Fibroblast of lung (primary cell): Measurements from ENCODE around the gene TSHZ2. TPM values are rescaled to one million over a fixed set of nuclear protein-coding genes. Genes with fewer than 3 reads are reported as not detected.
A peak's percentile ranks its signal among the peaks of the same experiment; 100 is the strongest.

Source experiments
- DNase-seq, 2 donors: peaks; one replicate each; pipeline versions ENCODE4 v3.0.0 to v3.0.0-alpha.2; 2010; ENCODE audit warnings: low read depth in 2 of 2
- H2AFZ ChIP-seq: 2 replicates; pipeline ENCODE4 v1.5.1; 2012; ENCODE audit warnings: low read length, control low read depth, inconsistent platforms
- H3K27ac ChIP-seq: 2 replicates; pipeline ENCODE4 v1.5.1; 2011; ENCODE audit warnings: low read length, control low read depth; ENCODE audit not compliant: insufficient read depth
- H3K27me3 ChIP-seq: 2 replicates; pipeline ENCODE4 v1.5.1; 2011; ENCODE audit warnings: mild to moderate bottlenecking, low read length; ENCODE audit not compliant: control insufficient read depth, insufficient read depth
- H3K36me3 ChIP-seq: 2 replicates; pipeline ENCODE4 v1.5.1; 2011; ENCODE audit warnings: low read length; ENCODE audit not compliant: control insufficient read depth, insufficient read depth
- H3K4me1 ChIP-seq: 2 replicates; pipeline ENCODE4 v1.5.1; 2011; ENCODE audit warnings: low read length; ENCODE audit not compliant: control insufficient read depth, insufficient read depth; ENCODE audit errors: extremely low read depth
- H3K4me2 ChIP-seq: 2 replicates; pipeline ENCODE4 v1.5.1; 2011; ENCODE audit warnings: low read length, control low read depth; ENCODE audit not compliant: insufficient read depth; ENCODE audit errors: extremely low read depth
- H3K4me3 ChIP-seq, 4 experiments: fragments of 200-600 bp in 1 of 4; sonication (generic) in 1 of 4; replicated peaks in 1 of 4; 2 replicates each; pipeline ENCODE4 v1.5.1; 2011 to 2016; ENCODE audit warnings: low read length in 4 of 4, low read depth in 3 of 4, mild to moderate bottlenecking in 3 of 4, control low read depth in 2 of 4, inconsistent platforms in 1 of 4, mixed read lengths in 1 of 4; ENCODE audit not compliant: insufficient read depth in 1 of 4; ENCODE audit errors: control extremely low read depth in 1 of 4
- H3K79me2 ChIP-seq: 2 replicates; pipeline ENCODE4 v1.5.1; 2012; ENCODE audit warnings: mild to moderate bottlenecking, low read length, inconsistent platforms; ENCODE audit not compliant: control insufficient read depth, insufficient read depth
- H3K9ac ChIP-seq: 2 replicates; pipeline ENCODE4 v1.5.1; 2011; ENCODE audit warnings: mild to moderate bottlenecking, low read length, control low read depth; ENCODE audit not compliant: insufficient read depth
- H3K9me3 ChIP-seq: 2 replicates; pipeline ENCODE4 v1.5.1; 2012; ENCODE audit warnings: low read depth, low read length; ENCODE audit not compliant: control insufficient read depth, insufficient read depth
- H4K20me1 ChIP-seq: 2 replicates; pipeline ENCODE4 v1.5.1; 2011; ENCODE audit warnings: low read length; ENCODE audit not compliant: control insufficient read depth, insufficient read depth; ENCODE audit errors: extremely low read depth
- CTCF ChIP-seq, 2 donors: IDR thresholded peaks in 1 of 2; conservative IDR thresholded peaks in 1 of 2; 1 replicate in 1 of 2; 2 replicates in 1 of 2; pipeline ENCODE4 v1.5.1; 2011 to 2012; ENCODE audit warnings: low read length in 2 of 2, control low read depth in 1 of 2, inconsistent platforms in 1 of 2, low read depth in 1 of 2, mild to moderate bottlenecking in 1 of 2
- EZH2 ChIP-seq: IDR thresholded peaks from 2 replicates; pipeline ENCODE4 v1.5.1; 2012; ENCODE audit warnings: low read length, control low read depth, mild to moderate bottlenecking; ENCODE audit errors: missing control alignments
- polyA plus RNA-seq, 2 donors: library from polyadenylated mRNA; depleted of rRNA in 1 of 2; stranded (reverse) in 1 of 2; unstranded in 1 of 2; fragments of >200 nt; gene quantifications; 2 replicates each; pipeline ENCODE4 v1.2.1, GENCODE V29; 2011 to 2012; ENCODE audit warnings: missing spikeins in 1 of 2
- total RNA-seq: library from RNA; depleted of rRNA; stranded (reverse); fragments of >200 nt; gene quantifications from 2 replicates; pipeline ENCODE4 v1.2.1, GENCODE V29; 2014

The TSHZ2 gene
- total and polyA plus RNA-seq, 2 donors (not counting 1 experiment from before 2014, with no cell fraction given): 0.15 to 2.6 TPM

GRCh38 chr20:53216478-53216855, 244.3 kb downstream of the TSHZ2 start:
- no peak for DNase-seq
- Histone ChIP-seq H4K20me1 (no peaks in the 10 kb centered on the region), H3K4me3 (no peak overlapping the region)

GRCh38 chr20:53216856-53217576, 244.9 kb downstream of the TSHZ2 start:
- no peak overlapping the region for H3K4me2 ChIP-seq
- TF ChIP-seq CTCF (conservative IDR thresholded peaks at IDR 0.05 in 1 of 2, IDR thresholded peaks at IDR 0.05 in 1 of 2; ENCODE audit: low read depth in 1 of 2, low read length in 2 of 2) (peak; percentile 62 to 82), EZH2 (no peak)

More at GRCh38 chr20:53216478-53216855, 244.3 kb downstream of the TSHZ2 start:
- no peaks in the 10 kb centered on the region for H3K36me3 ChIP-seq
- no peaks in the 10 kb centered on the region for H3K9me3 ChIP-seq
- TF ChIP-seq EZH2: no peak
- TF ChIP-seq CTCF (conservative IDR thresholded peaks at IDR 0.05 in 1 of 2, IDR thresholded peaks at IDR 0.05 in 1 of 2; ENCODE audit: low read depth in 1 of 2, low read length in 2 of 2): no peak
- H3K9ac ChIP-seq: no peak overlapping the region
- H3K79me2 ChIP-seq: no peaks in the 10 kb centered on the region
- no peak overlapping the region for H3K4me2 ChIP-seq
- no peak overlapping the region for H3K27ac ChIP-seq
- H3K4me1 ChIP-seq: no peaks in the 10 kb centered on the region
- H2AFZ ChIP-seq: no peak overlapping the region
- H3K27me3 ChIP-seq: no peaks in the 10 kb centered on the region

GRCh38 chr20:53220482-53221307, 248.5 kb downstream of the TSHZ2 start:
- Histone ChIP-seq H3K27ac (no peak overlapping the region), H3K4me3 (no peak overlapping the region), H3K9ac (no peak overlapping the region), H3K9me3 (no peaks in the 10 kb centered on the region), H3K36me3 (no peaks in the 10 kb centered on the region), H2AFZ (no peak overlapping the region), H4K20me1 (no peaks in the 10 kb centered on the region), H3K27me3 (no peaks in the 10 kb centered on the region), H3K79me2 (no peaks in the 10 kb centered on the region), H3K4me1 (no peaks in the 10 kb centered on the region), H3K4me2 (no peak overlapping the region)
- TF ChIP-seq EZH2: no peak
- no peak for TF ChIP-seq CTCF (conservative IDR thresholded peaks at IDR 0.05 in 1 of 2, IDR thresholded peaks at IDR 0.05 in 1 of 2; ENCODE audit: low read depth in 1 of 2, low read length in 2 of 2)
- DNase-seq: peak in 1 of 2 donors; percentile 29

More at GRCh38 chr20:53216856-53217576, 244.9 kb downstream of the TSHZ2 start:
- no peaks in the 10 kb centered on the region for H3K36me3 ChIP-seq
- H3K4me1 ChIP-seq: no peaks in the 10 kb centered on the region
- H3K9ac ChIP-seq: no peak overlapping the region
- no peaks in the 10 kb centered on the region for H4K20me1 ChIP-seq
- DNase-seq: peak; percentile 28 to 58
- H3K79me2 ChIP-seq: no peaks in the 10 kb centered on the region
- no peak overlapping the region for H3K4me3 ChIP-seq
- H3K27me3 ChIP-seq: no peaks in the 10 kb centered on the region
- H3K9me3 ChIP-seq: no peaks in the 10 kb centered on the region
- H2AFZ ChIP-seq: no peak overlapping the region
- no peak overlapping the region for H3K27ac ChIP-seq
